Panc1 (cell line): ENCODE data around the gene DTYMK. TPM values are rescaled to one million over a fixed set of nuclear protein-coding genes. Genes with fewer than 3 reads are reported as not detected.

Experiments
- ATAC-seq: fragments of 200-7000 bp; cut with Tn5 transposase; 2 replicates; pipeline ENCODE4 v1.9.1; 2020; ENCODE audit warnings: mild to moderate bottlenecking, moderate library complexity
- BruUV-seq: library from RNA; stranded (reverse); fragments of 400-500 nt; replicated peaks from 2 replicates; lab custom pipeline; 2021; lab: Mats Ljungman, UMichigan
- CTCF ChIA-PET: fragments of 300-600 bp; sonication (Branson Sonifier 250); formaldehyde crosslinking; loops from one replicate; lab custom pipeline; 2022; ENCODE audit warnings: antibody characterized with exemption; lab: Charles Lee
- POLR2A ChIA-PET: fragments of 300-600 bp; sonication (Branson Sonifier 250); formaldehyde crosslinking; loops from one replicate; lab custom pipeline; 2022; ENCODE audit warnings: antibody characterized with exemption; lab: Charles Lee
- DNase-seq: peaks from one replicate; pipeline ENCODE4 v3.0.0-alpha.2; 2010; ENCODE audit warnings: low read depth, low spot score
- H3K27ac ChIP-seq: 2 replicates; pipeline ENCODE4 v1.5.1; 2011; ENCODE audit warnings: mild to moderate bottlenecking, low read length, inconsistent platforms
- H3K27me3 ChIP-seq: fragments of 200-500 bp; sonication (Bioruptor generic); 2 replicates; pipeline ENCODE4 v1.6.0; 2014; ENCODE audit warnings: low read length, inconsistent platforms; ENCODE audit not compliant: control insufficient read depth, insufficient read depth
- H3K36me3 ChIP-seq: fragments of 200-500 bp; sonication (Bioruptor generic); 2 replicates; pipeline ENCODE4 v1.5.1; 2014; ENCODE audit warnings: inconsistent platforms, mild to moderate bottlenecking, low read length, moderate library complexity; ENCODE audit not compliant: control insufficient read depth, insufficient read depth
- H3K4me1 ChIP-seq: 2 replicates; pipeline ENCODE4 v1.5.1; 2011; ENCODE audit warnings: inconsistent platforms, mild to moderate bottlenecking, low read length, moderate library complexity; ENCODE audit not compliant: control insufficient read depth, insufficient read depth
- H3K4me3 ChIP-seq, 2 experiments: 2 replicates each; pipeline ENCODE4 v1.5.1; 2011 to 2012; ENCODE audit warnings: low read depth in 2 of 2, low read length in 2 of 2, mild to moderate bottlenecking in 2 of 2, inconsistent platforms in 1 of 2, moderate library complexity in 1 of 2
- H3K9me3 ChIP-seq: fragments of 200-500 bp; sonication (Bioruptor generic); 2 replicates; pipeline ENCODE4 v1.5.1; 2014; ENCODE audit warnings: low read depth, mild to moderate bottlenecking, inconsistent platforms, low read length, moderate library complexity; ENCODE audit not compliant: control insufficient read depth, insufficient read depth
- CTCF ChIP-seq: fragments of 450-650 bp; IDR thresholded peaks from 2 replicates; pipeline ENCODE4 v1.5.1; 2017; ENCODE audit warnings: mild to moderate bottlenecking
- POLR2AphosphoS5 ChIP-seq: IDR thresholded peaks from 2 replicates; pipeline ENCODE4 v1.6.1; 2012; ENCODE audit warnings: mild to moderate bottlenecking, low read depth, low read length, moderate library complexity
- REST ChIP-seq, 2 experiments: IDR thresholded peaks; 2 replicates each; pipeline ENCODE4 v1.6.1; 2011 to 2012; ENCODE audit warnings: low read depth in 2 of 2, control low read depth in 1 of 2, low read length in 1 of 2, mild to moderate bottlenecking in 1 of 2, moderate library complexity in 1 of 2; ENCODE audit not compliant: insufficient read depth in 1 of 2
- SIN3A ChIP-seq: IDR thresholded peaks from 2 replicates; pipeline ENCODE4 v1.6.1; 2012; ENCODE audit warnings: low read depth, mild to moderate bottlenecking, low read length, moderate library complexity, borderline replicate concordance; ENCODE audit not compliant: insufficient read depth
- TCF7L2 ChIP-seq: IDR thresholded peaks from 2 replicates; pipeline ENCODE4 v1.6.1; 2011; ENCODE audit warnings: mild to moderate bottlenecking, low read depth, low read length, inconsistent platforms
- in situ Hi-C: cut with HindIII; loops from 2 replicates; pipeline ENCODE4 v1.10.0; 2016; ENCODE audit warnings: low sequenced_read_pairs, low pct_unique_long_range_greater_than_20kb
- intact Hi-C: fragments of 100-400 bp; cut with micrococcal nuclease; formaldehyde crosslinking; loops from one replicate; pipeline ENCODE4 v1.10.0; 2022; ENCODE audit not compliant: unreplicated experiment
- total RNA-seq: library from RNA; stranded (reverse); gene quantifications from one replicate; pipeline ENCODE4 v1.2.1, GENCODE V29; 2021; ENCODE audit not compliant: unreplicated experiment

The DTYMK gene
- total RNA-seq, 1 experiment from 2014 or later = 122 TPM

- no peak overlapping the region for H3K27ac ChIP-seq
- H3K27me3 ChIP-seq = no peaks in the 10 kb centered on the region
- H3K9me3 ChIP-seq = no peaks in the 10 kb centered on the region
- peaks cover 3% of the 10 kb centered on the region; the same call in 1 of the 2 replicates for H3K4me1 ChIP-seq
- H3K36me3 ChIP-seq = peaks cover 3% of the 10 kb centered on the region; the same call in 1 of the 2 replicates
- POLR2A ChIA-PET = interaction anchor here (0.7 kb wide), 1 partner anchor 8 kb away, joined by 3 read pairs; no protein-coding TSS in a partner anchor
- TF ChIP-seq POLR2AphosphoS5 (no peak), TCF7L2 (no peak), CTCF (no peak)
- in situ Hi-C loops (no loop called here), intact Hi-C loops (no loop called here)
- ATAC-seq (no peak), DNase-seq (no peak)
- no peak overlapping the region for H3K4me3 ChIP-seq
- CTCF ChIA-PET = no interaction called here
- BruUV-seq = no TSS peak
These were observed 53.9 kb downstream of the DTYMK start for GRCh38 chr2:241632478-241633325.

GRCh38 chr2:241629762-241630435 is 56.7 kb downstream of the DTYMK start:
- DNase-seq = no peak
- POLR2A ChIA-PET = no interaction called here
- CTCF ChIA-PET = interaction anchor here (0.6 kb wide), 1 partner anchor 28 kb away, joined by 3 read pairs; no protein-coding TSS in a partner anchor
- no peak for ATAC-seq
- H3K9me3 ChIP-seq = no peaks in the 10 kb centered on the region
- intact Hi-C loops = no loop called here
- TF ChIP-seq CTCF = no peak
- no peak for TF ChIP-seq TCF7L2
- TF ChIP-seq POLR2AphosphoS5 = no peak
- no peak for TF ChIP-seq REST (IDR thresholded peaks at IDR 0.05; ENCODE audit: insufficient read depth in 1 of 2, low read depth in 2 of 2, low read length in 1 of 2)
- TF ChIP-seq SIN3A = no peak
- BruUV-seq = no TSS peak
- in situ Hi-C loops = no loop called here
- no peak overlapping the region for H3K27ac ChIP-seq
- peaks cover 3% of the 10 kb centered on the region; the same call in 1 of the 2 replicates for H3K4me1 ChIP-seq
- no peaks in the 10 kb centered on the region; the same call in 1 of the 2 replicates for H3K36me3 ChIP-seq
- no peaks in the 10 kb centered on the region for H3K27me3 ChIP-seq
- H3K4me3 ChIP-seq = no peak overlapping the region
